Measurements from ENCODE around the gene ACADS.

Gene ACADS

DNA sequence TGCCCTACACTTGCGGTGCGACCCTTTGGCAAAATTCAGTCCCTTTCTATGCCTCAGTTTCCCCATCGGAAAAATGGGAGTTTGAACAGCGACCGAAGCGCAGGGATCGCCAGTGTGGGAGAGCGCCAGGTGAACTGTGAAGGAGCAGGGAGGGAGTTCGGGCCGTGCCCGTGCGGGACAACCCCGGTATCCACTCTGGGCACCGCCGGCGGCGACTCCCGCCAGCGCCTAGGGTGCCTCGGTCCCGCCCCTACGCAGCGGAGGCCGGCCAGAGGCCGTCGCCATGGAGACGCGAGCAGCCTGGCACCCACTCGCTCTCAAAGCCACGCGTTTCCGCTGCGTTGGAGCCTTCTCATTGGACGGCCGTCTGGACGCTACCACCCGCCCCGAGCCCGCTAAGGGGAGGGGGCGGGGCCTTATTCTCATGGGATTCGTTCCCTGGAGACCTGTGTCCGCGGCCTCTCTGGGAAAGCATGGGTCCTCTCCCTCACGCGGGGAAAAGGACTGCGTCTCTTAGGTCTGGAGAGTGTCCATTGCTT, 39.4 kb upstream of the ACADS start (continued):
- TF ChIP-seq, protein P1, sequence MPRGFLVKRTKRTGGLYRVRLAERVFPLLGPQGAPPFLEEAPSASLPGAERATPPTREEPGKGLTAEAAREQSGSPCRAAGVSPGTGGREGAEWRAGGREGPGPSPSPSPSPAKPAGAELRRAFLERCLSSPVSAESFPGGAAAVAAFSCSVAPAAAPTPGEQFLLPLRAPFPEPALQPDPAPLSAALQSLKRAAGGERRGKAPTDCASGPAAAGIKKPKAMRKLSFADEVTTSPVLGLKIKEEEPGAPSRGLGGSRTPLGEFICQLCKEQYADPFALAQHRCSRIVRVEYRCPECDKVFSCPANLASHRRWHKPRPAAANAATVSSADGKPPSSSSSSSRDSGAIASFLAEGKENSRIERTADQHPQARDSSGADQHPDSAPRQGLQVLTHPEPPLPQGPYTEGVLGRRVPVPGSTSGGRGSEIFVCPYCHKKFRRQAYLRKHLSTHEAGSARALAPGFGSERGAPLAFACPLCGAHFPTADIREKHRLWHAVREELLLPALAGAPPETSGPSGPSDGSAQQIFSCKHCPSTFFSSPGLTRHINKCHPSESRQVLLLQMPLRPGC (tag by site-specific recombination; IDR thresholded peaks at IDR 0.05) = no peak; the same call in 1 of the 2 replicates
- TF ChIP-seq YY2 (tag by site-specific recombination; IDR thresholded peaks at IDR 0.05) = no peak
- no peak for TF ChIP-seq ZNF639 (tag by site-specific recombination; IDR thresholded peaks at IDR 0.05)
- no peak for TF ChIP-seq ZNF157 (tag by site-specific recombination; IDR thresholded peaks at IDR 0.05)
- TF ChIP-seq, protein P2, sequence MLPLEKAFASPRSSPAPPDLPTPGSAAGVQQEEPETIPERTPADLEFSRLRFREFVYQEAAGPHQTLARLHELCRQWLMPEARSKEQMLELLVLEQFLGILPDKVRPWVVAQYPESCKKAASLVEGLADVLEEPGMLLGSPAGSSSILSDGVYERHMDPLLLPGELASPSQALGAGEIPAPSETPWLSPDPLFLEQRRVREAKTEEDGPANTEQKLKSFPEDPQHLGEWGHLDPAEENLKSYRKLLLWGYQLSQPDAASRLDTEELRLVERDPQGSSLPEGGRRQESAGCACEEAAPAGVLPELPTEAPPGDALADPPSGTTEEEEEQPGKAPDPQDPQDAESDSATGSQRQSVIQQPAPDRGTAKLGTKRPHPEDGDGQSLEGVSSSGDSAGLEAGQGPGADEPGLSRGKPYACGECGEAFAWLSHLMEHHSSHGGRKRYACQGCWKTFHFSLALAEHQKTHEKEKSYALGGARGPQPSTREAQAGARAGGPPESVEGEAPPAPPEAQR (tag by site-specific recombination; IDR thresholded peaks at IDR 0.05) = no peak
- no peak for TF ChIP-seq ZNF843 (tag by site-specific recombination; IDR thresholded peaks at IDR 0.05)
- TF ChIP-seq SP3 (tag by site-specific recombination; IDR thresholded peaks at IDR 0.05) = 0 out of 2 replicates have a peak, but pooled peaks have one; percentile 96
- no peak for TF ChIP-seq ZNF169 (tag by site-specific recombination; IDR thresholded peaks at IDR 0.05)
- TF ChIP-seq GLIS1 (tag by site-specific recombination; IDR thresholded peaks at IDR 0.05) = peak; percentile 75
- no peak for TF ChIP-seq ZNF394 (tag by site-specific recombination; IDR thresholded peaks at IDR 0.05; ENCODE audit: borderline replicate concordance)
- no peak for TF ChIP-seq SALL2 (tag by site-specific recombination; IDR thresholded peaks at IDR 0.05; ENCODE audit: borderline replicate concordance)
- TF ChIP-seq, protein P3, sequence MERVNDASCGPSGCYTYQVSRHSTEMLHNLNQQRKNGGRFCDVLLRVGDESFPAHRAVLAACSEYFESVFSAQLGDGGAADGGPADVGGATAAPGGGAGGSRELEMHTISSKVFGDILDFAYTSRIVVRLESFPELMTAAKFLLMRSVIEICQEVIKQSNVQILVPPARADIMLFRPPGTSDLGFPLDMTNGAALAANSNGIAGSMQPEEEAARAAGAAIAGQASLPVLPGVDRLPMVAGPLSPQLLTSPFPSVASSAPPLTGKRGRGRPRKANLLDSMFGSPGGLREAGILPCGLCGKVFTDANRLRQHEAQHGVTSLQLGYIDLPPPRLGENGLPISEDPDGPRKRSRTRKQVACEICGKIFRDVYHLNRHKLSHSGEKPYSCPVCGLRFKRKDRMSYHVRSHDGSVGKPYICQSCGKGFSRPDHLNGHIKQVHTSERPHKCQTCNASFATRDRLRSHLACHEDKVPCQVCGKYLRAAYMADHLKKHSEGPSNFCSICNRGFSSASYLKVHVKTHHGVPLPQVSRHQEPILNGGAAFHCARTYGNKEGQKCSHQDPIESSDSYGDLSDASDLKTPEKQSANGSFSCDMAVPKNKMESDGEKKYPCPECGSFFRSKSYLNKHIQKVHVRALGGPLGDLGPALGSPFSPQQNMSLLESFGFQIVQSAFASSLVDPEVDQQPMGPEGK (tag by site-specific recombination; IDR thresholded peaks at IDR 0.05) = no peak; the same call in 1 of the 2 replicates
- no peak for TF ChIP-seq GLI2 (tag by site-specific recombination; IDR thresholded peaks at IDR 0.05; ENCODE audit: borderline replicate concordance, low read depth)
- TF ChIP-seq ZNF48 (tag by site-specific recombination; IDR thresholded peaks at IDR 0.05) = no peak
- TF ChIP-seq ZNF184 (tag by site-specific recombination; IDR thresholded peaks at IDR 0.05) = no peak
- TF ChIP-seq ZNF311 (tag by site-specific recombination; IDR thresholded peaks at IDR 0.05; ENCODE audit: borderline replicate concordance) = no peak
- no peak for TF ChIP-seq ZNF514 (tag by site-specific recombination; IDR thresholded peaks at IDR 0.05)
- TF ChIP-seq ZBTB21 (tag by site-specific recombination; IDR thresholded peaks at IDR 0.05) = no peak
- no peak for TF ChIP-seq ZNF140 (tag by site-specific recombination; IDR thresholded peaks at IDR 0.05)
- no peak for TF ChIP-seq ZNF146 (tag by site-specific recombination; IDR thresholded peaks at IDR 0.05)
- TF ChIP-seq ZBTB8A (tag by site-specific recombination; IDR thresholded peaks at IDR 0.05) = no peak
- no peak; the same call in none of the 2 replicates for TF ChIP-seq ZNF362 (tag by site-specific recombination; IDR thresholded peaks at IDR 0.05)
- TF ChIP-seq ZNF670 (tag by site-specific recombination; IDR thresholded peaks at IDR 0.05; ENCODE audit: low read depth) = no peak
- TF ChIP-seq WT1 (tag by site-specific recombination; IDR thresholded peaks at IDR 0.05) = peak; percentile 7; the same call in 1 of the 2 replicates
- TF ChIP-seq, protein P4, sequence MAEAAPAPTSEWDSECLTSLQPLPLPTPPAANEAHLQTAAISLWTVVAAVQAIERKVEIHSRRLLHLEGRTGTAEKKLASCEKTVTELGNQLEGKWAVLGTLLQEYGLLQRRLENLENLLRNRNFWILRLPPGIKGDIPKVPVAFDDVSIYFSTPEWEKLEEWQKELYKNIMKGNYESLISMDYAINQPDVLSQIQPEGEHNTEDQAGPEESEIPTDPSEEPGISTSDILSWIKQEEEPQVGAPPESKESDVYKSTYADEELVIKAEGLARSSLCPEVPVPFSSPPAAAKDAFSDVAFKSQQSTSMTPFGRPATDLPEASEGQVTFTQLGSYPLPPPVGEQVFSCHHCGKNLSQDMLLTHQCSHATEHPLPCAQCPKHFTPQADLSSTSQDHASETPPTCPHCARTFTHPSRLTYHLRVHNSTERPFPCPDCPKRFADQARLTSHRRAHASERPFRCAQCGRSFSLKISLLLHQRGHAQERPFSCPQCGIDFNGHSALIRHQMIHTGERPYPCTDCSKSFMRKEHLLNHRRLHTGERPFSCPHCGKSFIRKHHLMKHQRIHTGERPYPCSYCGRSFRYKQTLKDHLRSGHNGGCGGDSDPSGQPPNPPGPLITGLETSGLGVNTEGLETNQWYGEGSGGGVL (tag by site-specific recombination; IDR thresholded peaks at IDR 0.05) = no peak
- no peak for TF ChIP-seq ZNF248 (tag by site-specific recombination; IDR thresholded peaks at IDR 0.05)
- TF ChIP-seq, protein P5, sequence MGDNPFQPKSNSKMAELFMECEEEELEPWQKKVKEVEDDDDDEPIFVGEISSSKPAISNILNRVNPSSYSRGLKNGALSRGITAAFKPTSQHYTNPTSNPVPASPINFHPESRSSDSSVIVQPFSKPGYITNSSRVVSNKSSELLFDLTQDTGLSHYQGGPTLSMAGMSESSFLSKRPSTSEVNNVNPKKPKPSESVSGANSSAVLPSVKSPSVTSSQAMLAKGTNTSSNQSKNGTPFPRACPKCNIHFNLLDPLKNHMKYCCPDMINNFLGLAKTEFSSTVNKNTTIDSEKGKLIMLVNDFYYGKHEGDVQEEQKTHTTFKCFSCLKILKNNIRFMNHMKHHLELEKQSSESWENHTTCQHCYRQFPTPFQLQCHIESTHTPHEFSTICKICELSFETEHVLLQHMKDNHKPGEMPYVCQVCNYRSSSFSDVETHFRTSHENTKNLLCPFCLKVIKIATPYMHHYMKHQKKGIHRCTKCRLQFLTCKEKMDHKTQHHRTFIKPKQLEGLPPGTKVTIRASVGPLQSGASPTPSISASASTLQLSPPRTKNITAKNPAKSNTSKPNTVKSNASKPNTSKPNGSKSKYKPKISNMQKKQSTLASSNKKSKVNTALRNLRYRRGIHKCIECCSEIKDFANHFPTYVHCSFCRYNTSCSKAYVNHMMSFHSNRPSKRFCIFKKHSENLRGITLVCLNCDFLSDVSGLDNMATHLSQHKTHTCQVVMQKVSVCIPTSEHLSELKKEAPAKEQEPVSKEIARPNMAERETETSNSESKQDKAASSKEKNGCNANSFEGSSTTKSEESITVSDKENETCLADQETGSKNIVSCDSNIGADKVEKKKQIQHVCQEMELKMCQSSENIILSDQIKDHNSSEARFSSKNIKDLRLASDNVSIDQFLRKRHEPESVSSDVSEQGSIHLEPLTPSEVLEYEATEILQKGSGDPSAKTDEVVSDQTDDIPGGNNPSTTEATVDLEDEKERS (tag by site-specific recombination; IDR thresholded peaks at IDR 0.05) = no peak
- no peak; the same call in 1 of the 2 replicates for TF ChIP-seq ZXDB (tag by site-specific recombination; IDR thresholded peaks at IDR 0.05)

All from HEK293 (cell line).